OCI-M1 (cell line): ENCODE measurements around the gene PDE5A.
A peak's percentile ranks its signal among the peaks of the same experiment; 100 is the strongest.
"Not testable (repeated sequence)": the region's sequence is repeated elsewhere in the genome, so short reads cannot be mapped to it uniquely, and the experiment has no call there.

Source experiments
- DNase-seq: peaks from one replicate; lab custom pipeline; 2025; lab: John Stamatoyannopoulos, UW

Gene PDE5A

DNA sequence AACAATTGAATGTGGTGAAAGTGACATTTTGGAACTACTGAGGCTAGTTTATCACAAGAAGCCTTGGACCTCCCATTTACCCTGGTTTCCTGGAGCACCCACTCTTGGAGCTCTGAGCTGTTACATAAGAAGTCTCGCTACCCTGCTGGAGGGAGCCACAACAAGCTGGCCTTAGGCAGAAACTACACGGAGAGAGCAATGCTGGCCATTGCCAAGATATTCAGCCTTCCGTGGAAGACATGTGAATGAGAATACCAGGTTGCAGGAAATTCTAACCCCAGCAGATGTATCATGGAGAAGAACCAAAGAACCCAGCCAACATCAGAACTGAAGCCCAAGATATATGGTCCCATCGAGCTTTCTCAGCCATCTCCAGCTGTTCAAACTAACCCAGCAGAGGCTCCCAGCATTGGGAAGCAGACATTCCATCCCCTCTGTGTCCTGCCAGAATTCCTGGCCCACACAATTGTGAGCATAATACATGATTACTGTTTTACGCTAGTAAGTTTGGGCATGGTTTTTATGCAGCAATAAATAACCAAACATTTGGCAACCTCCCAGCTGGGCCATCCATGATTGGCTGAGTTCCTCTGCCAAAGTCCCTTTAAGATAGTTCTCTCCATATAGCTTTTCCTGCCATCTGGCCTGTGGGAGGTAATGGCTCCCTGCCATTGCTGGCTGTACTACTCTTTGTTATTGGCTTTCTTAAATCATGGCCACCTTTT lies 17.9 kb upstream of the PDE5A start:
- no peak for DNase-seq

DNA sequence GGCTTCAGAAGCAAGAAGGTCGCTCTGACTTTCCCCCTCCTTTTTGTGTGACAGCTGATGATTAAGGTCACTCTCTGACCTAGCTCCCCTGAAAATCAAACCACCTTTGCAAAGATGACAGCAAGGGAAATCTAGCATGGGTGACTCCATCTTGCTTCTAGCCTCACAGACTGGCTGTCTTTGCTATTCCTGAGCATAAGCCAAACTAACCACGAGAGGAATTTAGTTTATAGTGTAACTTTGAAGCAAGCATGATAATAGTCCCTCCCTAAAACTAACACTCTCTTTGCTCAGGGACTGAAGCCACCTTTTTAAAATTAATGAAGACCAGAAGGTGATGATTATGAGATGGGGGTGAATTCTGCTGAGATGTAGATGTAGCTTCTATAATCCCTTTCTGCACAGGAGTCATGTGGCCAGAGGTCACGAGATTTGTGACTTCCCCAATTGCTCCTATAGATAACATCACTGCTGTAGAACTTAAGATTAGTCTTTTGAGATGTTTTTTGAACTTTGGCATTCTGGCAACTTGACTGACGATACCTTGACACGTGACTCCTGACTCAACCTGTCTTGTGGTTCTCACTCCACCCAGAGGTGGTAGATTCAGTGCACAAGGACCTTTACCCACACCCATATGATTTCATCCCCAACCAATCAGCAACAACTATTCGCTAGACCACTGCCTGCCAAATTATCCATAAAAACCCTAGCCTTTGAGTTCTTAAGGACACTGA lies 14.9 kb upstream of the PDE5A start:
- peak; percentile 77 for DNase-seq

DNA sequence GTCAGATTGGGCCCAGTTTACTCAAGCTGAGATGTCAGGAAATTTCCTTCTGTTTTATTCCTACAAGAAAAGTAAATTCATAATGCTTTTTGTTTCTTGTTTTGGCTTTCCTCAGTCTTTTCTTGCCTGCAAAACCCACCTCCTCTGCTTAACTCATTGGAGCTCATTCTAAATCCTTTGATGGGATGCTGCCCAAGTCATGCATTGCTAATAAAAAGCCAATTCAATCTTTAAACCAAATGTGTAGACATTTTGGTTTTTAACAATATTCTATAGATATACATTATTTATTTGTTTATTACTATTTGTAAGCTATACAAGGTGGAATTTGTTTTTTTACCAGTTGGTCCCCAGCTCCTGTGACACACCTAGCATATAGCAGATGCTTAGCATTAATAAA lies 13.2 kb upstream of the PDE5A start:
- DNase-seq: no peak

DNA sequence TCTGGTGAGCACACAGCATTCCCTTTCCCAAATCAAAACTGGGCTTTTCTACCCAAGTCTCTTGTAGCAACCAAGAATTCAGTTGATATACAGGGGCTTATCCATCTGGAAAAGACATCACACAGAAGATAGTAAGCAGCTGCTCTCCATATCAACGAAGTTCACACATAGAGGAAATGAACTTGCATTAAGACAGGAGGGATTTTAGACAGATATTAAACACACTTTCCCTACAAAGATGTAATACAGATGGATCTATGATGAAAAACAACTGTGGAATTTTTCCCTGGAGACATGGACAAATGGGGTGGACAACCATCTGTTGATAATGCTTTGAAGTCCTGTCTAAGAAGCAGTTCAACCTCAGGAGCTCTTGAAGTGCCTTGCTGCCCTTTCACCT lies 9.8 kb upstream of the PDE5A start:
- DNase-seq: no peak

- DNase-seq: not testable (repeated sequence)
These were observed 8.2 kb upstream of the PDE5A start for GRCh38 chr4:119636851-119637250.

DNA sequence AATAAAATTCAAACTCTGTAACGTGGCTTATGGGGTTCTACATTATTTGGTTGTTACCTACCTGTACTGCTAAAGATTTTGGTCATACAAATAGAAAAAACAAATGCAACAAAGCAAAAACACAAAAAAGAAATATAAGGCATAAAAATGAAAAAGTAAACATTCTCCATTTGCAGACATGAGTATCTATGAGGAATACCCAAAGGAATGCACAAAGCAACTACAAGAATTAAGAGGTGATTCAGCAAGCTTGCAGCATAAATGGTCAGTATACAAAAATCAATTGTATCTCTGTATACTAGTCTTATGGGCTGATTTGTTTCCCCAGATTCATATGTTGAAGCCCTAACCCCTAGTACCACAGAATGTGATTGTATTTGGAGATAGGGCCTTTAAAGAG lies 3.6 kb upstream of the PDE5A start:
- no peak for DNase-seq

DNA sequence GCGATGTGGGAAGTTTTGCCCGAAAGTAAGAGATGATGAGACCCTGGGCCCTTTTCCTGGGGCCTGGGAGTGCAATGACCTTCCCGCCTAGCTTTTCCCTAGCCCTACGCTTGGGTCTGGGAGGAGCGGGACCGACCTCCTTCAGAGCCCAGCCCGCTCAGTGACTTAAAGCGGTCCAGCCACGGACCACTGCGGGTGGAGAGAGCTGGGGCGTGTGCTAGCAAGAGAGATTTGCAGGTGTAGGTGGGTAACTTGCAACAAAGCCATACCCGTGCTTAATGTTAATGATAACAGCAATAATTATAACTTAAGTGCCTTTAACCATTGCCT lies 503 bp upstream of the PDE5A start:
- no peak for DNase-seq

DNA sequence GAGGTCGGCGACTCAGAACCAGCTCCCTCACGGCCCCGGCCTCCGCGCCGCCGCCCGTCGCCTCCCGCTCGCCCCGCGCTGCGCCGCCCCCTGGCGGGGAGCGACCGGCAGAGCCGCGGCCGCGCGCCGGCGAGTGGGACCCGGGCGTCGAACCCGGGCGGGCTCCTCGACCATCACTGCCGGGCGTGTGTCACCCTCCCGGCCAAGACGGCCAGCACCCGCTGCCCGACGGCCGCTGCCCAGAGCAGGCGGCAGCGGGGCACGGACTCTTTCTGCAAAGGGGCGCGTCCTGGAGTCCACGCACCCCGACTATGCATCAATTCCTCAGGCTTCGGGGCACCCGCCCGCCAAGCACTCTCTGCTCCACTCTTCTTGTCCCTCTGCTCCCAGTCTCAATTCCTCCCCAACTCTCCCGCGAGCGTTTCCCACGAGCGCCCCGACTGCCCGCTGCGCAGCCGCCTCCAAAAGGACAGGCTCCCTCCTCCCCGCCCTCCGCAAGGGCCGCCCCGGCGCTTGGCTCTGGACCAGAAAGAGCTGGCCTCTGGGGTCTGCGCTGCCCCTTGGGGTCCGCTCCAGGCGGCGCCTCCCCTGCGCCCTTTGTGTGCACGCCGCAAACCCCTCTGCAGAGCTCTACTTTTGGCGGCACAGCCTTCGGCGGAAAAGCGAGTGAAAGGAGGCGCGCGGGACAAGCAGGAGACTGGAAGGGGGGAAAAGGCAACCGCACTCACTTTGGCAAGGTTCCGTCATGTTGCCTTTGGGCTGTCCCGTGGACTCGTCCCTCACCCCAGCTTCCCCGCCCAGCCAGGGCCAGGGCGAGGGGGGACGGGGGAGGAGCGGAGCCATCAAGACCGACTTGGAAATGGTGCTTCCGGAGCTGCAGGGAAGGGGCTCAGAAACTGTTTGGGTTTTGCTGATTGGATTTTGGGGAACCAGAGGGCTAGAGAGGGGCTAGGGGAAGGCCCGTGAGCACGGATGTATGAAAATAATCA lies 1.0 kb downstream of the PDE5A start:
- DNase-seq: peak; percentile 62

DNA sequence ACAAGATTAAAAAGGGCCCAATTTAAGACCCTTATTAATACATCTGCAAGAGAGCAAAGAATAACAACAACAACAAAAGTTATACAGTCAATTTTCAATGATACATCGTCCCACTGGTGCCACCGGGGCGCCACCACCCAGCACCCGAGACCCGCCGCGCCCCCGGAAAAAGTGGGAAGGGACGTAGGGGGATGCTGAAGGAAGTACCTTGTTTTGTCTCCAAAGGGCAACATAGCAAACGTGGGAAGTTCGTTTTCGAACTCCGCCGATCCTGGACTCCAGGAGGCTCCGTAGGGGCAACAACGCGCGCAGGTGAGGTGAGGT lies 1.7 kb downstream of the PDE5A start:
- no peak for DNase-seq

DNA sequence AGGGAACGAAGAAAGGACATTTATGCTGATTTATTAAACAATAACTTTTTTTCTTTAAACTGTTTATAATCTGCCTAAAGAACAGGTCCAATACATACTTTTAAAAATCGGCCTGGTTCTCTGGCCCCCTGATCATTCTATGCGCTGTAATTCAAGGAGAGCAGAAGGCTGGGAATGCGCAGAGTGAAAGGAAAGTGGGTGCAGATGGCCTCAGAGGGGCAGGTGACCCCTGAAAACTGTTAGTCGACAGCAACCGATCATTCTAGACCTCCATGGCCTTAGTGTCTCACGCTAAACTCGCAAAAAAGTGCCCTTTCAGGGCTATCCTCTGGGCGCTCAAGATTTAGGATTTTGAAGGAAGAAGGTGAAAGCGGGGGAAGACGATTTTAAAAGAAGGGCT lies 2.2 kb downstream of the PDE5A start:
- no peak for DNase-seq

DNA sequence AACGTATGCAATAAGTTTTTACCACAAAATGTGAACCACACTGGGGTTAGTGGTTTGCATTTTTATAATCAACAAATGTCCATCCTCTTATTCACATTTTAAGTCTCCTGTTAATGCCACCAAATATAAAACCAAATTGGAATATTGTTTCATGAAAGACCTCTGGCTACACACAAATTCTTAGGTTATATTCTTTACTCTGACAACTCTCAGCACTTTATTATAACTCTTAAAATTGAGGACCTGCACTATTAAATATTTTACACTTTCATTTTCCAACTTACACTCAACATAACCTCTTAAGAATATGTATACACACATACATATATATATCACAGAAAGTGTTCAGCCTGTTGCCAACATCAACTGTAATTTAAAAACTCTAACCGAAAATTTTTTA lies 2.8 kb downstream of the PDE5A start:
- DNase-seq: no peak

- no peak for DNase-seq
These were observed 4.2 kb downstream of the PDE5A start for GRCh38 chr4:119624356-119624755.

- DNase-seq: no peak
These were observed 5.6 kb downstream of the PDE5A start for GRCh38 chr4:119623025-119623424.

- peak; percentile 7 for DNase-seq
These were observed 13.4 kb downstream of the PDE5A start for GRCh38 chr4:119615068-119615719.

GRCh38 chr4:119604266-119604665 lies 24.3 kb downstream of the PDE5A start:
- DNase-seq: no peak

DNA sequence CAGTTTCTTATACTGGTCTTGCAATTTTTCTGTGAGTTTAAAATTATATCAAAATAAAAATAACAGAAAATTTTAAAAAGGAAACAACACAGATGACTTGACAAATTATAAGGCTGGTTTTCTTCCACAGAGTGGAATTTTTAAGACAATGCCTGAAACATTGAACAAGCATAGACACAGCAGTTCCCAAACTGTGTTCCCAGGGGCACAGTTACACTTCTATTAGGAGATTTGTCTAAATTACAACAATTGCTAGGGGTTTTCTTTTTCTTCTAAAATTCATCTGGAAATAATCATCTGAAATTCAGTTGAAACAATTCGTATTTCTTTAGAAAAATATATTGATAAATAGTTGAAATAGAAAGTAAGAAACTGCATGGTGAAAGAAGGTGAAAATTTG lies 26.2 kb downstream of the PDE5A start:
- DNase-seq: no peak

DNA sequence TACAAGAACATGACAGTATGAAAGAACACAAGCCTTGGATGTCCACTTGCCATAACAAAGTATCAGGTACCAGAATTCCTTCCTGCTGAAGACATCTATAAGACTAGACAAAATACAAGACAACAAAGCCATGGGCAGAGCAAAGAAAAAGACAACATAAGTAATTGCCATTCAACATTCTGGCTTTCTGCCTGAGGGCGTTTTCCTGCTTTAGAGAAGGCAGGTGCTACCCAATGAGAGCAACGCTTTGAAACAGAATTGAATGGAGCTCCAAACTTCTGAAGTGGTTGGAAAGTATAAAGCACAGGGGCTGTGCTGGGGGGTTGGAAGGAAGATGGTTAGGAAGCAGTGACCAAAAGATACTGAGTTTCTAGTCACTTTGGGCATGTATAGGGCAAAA lies 30.1 kb downstream of the PDE5A start:
- no peak for DNase-seq

DNA sequence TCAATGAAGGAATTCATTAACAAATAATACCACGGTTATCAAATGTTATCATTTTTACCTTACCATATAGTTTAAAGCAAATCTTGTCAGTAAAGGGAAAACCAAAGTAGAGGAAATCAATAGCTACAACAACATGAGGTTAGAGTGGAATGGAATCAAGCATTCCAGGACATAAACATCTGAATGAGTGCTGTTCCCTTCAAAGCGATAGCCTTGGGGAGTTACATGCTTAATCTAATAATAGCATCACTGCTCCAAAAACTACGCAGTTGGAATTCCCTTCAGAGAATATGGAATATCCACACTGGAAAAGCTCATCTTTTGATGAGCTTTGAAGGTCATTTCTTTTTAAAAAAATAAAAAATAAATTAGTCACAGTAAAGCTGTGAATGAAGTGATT lies 31.2 kb downstream of the PDE5A start:
- DNase-seq: no peak

DNA sequence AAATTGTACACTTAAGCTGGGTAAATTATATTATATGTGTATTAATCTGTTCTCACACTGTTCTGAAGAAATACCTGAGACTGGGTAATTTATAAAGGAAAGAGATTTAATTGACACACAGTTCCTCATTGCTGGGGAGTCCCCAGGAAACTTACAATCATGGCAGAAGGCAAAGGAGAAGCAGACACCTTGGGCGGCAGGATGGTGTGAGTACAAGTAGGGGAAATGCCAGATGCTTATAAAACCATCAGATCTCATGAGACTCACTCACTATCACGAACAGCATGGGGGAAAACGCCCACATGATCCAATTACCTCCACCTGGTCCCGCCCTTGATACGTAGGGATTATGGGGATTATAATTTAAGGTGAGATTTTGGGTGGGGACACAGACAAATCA lies 34.9 kb downstream of the PDE5A start:
- DNase-seq: no peak

GRCh38 chr4:119592830-119593229 lies 35.8 kb downstream of the PDE5A start:
- DNase-seq: no peak

DNA sequence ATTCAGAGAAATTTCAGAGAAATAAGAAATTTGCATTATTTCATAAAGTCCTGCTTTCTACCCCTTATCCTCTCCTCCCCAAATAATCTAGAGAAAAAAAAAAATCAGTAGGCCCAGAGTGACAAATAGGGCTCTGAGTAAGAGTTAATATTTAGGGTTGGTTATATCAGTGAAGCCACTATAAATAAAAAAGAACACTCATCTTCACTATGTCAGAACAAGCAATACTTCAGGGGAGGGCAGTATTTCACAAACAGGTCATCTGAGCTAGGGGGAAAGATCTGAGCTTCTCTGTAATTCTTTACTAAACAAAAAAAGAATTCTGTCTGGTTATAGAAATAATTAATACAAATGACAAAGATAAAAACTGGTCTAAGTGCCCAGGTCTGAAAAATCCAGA lies 39.4 kb downstream of the PDE5A start:
- DNase-seq: peak; percentile 27

DNA sequence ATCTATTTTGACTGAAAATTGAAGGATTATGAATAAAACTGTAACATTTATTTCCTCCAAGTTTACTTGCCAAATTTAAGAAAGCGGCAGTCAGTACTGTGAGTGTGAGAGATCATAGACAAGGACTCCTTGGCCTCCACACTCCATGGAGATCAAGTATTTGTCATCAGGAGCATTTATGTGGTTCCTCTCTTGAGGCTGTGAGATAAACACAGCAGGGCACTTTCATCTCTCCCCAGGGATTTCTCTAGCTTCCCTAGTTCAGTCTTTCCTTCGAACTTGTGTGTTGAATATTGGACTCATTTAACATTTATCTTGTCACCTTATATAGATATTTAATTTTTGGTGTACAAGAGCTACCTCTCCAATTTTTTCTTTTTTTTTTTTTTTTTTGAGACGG lies 40.8 kb downstream of the PDE5A start:
- no peak for DNase-seq
